Uterus (tissue), 2 donors: ENCODE results near the gene PPM1N.

Experiments
- CTCF ChIP-seq, 4 experiments: fragments of 200-600 bp in 2 of 4; fragments of 450-650 bp in 2 of 4; sonication (generic) in 2 of 4; IDR thresholded peaks; one replicate each; pipeline ENCODE4 v1.5.1; 2016 to 2019; ENCODE audit warnings: antibody characterized with exemption in 4 of 4, mild to moderate bottlenecking in 2 of 4, moderate library complexity in 1 of 4
- POLR2A ChIP-seq, 2 donors: fragments of 450-650 bp; IDR thresholded peaks; one replicate each; pipeline ENCODE4 v1.6.1; 2016; ENCODE audit warnings: antibody characterized with exemption in 2 of 2, mild to moderate bottlenecking in 1 of 2, moderate library complexity in 1 of 2

GRCh38 chr19:45547211-45547770, 49.0 kb downstream of the PPM1N start:
- TF ChIP-seq POLR2A (IDR thresholded peaks at IDR 0.05) (no peak), CTCF (IDR thresholded peaks at IDR 0.05) (no peak)
